Measurements from ENCODE around the gene PCNT. TPM values are rescaled to one million over a fixed set of nuclear protein-coding genes. Genes with fewer than 3 reads are reported as not detected.

PCNT gene
- total and polyA plus RNA-seq, 2 donors (not counting 1 experiment from before 2014, with no cell fraction given), result 20.3 to 58.1 TPM

GRCh38 chr21:46322351-46323226 lies 1.4 kb upstream of the PCNT start:
- Histone ChIP-seq H3K9me3 (ENCODE audit: control extremely low read depth in 1 of 3, control insufficient read depth in 2 of 3, insufficient read depth in 1 of 3, low read length in 2 of 3) (no peaks in the 10 kb centered on the region), H3K4me2 (replicated peaks; ENCODE audit: low read depth, low read length, poor library complexity, severe bottlenecking) (peak overlapping the region; percentile 97), H3K4me3 (ENCODE audit: control extremely low read depth in 1 of 5, extremely low read depth in 1 of 5, insufficient read depth in 1 of 5, low read depth in 2 of 5, low read length in 4 of 5) (peak overlapping the region; percentile 54 to 100 (median 95)), H4K20me1 (ENCODE audit: control insufficient read depth, insufficient read depth, low read length, poor library complexity, severe bottlenecking) (no peaks in the 10 kb centered on the region), H3K4me1 (ENCODE audit: control insufficient read depth in 2 of 2, insufficient read depth in 2 of 2, low read length in 2 of 2) (peaks cover 16 to 23% of the 10 kb centered on the region in 2 donors), H3K79me2 (ENCODE audit: control insufficient read depth, insufficient read depth, low read length) (peaks cover 31% of the 10 kb centered on the region), H3K9ac (ENCODE audit: low read length) (peak overlapping the region; percentile 87), H3K36me3 (replicated peaks in 1 of 2; ENCODE audit: control extremely low read depth in 1 of 2, control insufficient read depth in 1 of 2, extremely low read depth in 1 of 2, insufficient read depth in 2 of 2, low read length in 1 of 2) (peaks cover 0 to under 1% of the 10 kb centered on the region in 2 experiments), H3K27ac (ENCODE audit: low read length in 2 of 2) (peak overlapping the region in 1 of 2 donors; percentile 95), H2AFZ (ENCODE audit: insufficient read depth, low read depth, low read length, poor library complexity, severe bottlenecking) (peak overlapping the region; percentile 93), H3K27me3 (replicated peaks in 1 of 4; ENCODE audit: control extremely low read depth in 1 of 4, control insufficient read depth in 3 of 4, insufficient read depth in 4 of 4, low read length in 3 of 4) (peaks cover 0 to 3% (median 0%) of the 10 kb centered on the region in 4 experiments)
- Mint-ChIP-seq H3K27me3 (no peaks in the 10 kb centered on the region), H3K9me3 (ENCODE audit: insufficient read depth) (no peaks in the 10 kb centered on the region), H3K4me3 (peak overlapping the region; percentile 88), H3K4me1 (peaks cover 24% of the 10 kb centered on the region), H3K27ac (peak overlapping the region; percentile 59)
- intact Hi-C loops (cut with micrococcal nuclease), result no loop called here
- TF ChIP-seq EZH2 (IDR thresholded peaks at IDR 0.05; ENCODE audit: borderline replicate concordance, insufficient read depth, low read depth, low read length, poor library complexity, severe bottlenecking), result no peak
- TF ChIP-seq, protein P1, sequence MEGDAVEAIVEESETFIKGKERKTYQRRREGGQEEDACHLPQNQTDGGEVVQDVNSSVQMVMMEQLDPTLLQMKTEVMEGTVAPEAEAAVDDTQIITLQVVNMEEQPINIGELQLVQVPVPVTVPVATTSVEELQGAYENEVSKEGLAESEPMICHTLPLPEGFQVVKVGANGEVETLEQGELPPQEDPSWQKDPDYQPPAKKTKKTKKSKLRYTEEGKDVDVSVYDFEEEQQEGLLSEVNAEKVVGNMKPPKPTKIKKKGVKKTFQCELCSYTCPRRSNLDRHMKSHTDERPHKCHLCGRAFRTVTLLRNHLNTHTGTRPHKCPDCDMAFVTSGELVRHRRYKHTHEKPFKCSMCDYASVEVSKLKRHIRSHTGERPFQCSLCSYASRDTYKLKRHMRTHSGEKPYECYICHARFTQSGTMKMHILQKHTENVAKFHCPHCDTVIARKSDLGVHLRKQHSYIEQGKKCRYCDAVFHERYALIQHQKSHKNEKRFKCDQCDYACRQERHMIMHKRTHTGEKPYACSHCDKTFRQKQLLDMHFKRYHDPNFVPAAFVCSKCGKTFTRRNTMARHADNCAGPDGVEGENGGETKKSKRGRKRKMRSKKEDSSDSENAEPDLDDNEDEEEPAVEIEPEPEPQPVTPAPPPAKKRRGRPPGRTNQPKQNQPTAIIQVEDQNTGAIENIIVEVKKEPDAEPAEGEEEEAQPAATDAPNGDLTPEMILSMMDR (IDR thresholded peaks at IDR 0.05), result no peak
- ChIA-PET CTCF (interaction anchor here (0.7 kb wide), 1 partner anchor 20 kb away, joined by 3 read pairs; no protein-coding TSS in a partner anchor), POLR2A (no interaction called here)
- ATAC-seq (ENCODE audit: low read depth) (no peak), DNase-seq (peak; percentile 19)
- WGBS (ENCODE audit: insufficient coverage), result under 1% methylated on average over 48 of the region's 50 CpGs

All from B cell (primary cell).